HG03103 (cell line): Measurements from ENCODE around the gene CXADR.
"Not testable (repeated sequence)": the region's sequence is repeated elsewhere in the genome, so short reads cannot be mapped to it uniquely, and the experiment has no call there.

ENCODE experiments used
- ATAC-seq: cut with Tn5 transposase; IDR thresholded peaks from one replicate; pipeline ENCODE4 v1.9.1; 2021; ENCODE audit warnings: low read depth; ENCODE audit not compliant: unreplicated experiment

The CXADR gene

DNA sequence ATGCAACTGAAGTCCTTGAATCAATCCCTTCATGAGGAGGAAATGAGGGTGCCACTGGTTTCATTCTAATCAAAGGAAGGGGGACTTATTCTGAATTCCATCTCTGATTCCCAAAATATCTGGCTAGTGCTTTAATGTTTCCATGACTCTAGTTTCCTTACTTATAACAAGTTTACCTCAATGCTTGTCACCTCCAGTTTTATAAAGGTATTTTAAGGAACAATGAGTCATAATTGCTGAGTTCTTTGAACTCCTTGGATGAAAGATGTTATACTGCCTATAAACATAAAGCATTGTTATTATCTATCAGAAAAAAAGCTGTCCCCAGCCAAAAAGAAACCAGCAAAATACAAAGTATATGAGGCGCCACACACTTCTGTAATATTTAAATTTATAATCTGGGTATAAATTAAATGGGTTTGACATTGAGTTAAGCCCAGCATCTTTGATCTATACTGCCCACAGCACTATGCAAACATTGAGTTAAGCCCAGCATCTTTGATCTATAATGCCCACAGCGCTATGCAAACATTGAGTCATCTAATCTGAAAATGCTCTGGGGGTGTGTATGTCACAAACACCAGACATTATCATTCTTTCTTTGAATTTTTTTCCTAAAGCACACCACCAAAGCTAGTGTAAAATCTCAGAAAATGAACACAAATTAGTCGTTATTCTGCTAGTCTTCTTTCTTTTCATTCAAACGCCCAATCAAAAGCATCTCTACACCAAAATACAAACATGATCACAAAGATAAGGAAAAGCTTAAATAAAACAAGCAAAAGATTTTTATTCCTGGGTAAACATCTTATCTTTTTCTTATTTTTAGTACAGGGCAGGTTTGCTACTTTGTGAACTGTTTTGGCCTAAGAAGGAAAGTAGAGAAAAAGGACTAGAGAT is 11.5 kb upstream of the CXADR start:
- ATAC-seq, result no peak

DNA sequence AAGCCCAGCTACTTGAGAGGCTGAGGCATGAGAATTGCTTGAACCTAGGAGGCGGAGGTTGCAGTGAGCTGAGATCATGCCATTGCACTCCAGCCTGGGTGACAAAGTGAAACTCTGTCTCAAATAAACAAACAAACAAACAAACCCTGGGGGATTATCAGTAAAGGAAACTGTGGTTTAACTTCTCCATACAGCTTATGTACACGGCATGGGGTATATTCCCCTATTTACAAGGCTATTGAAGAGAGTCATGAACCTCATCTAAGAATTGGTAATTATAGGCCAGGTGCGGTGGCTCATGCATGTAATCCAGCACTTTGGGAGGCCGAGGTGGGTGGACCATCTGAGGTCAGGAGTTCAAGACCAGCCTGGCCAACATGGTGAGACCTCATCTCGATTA is 9.9 kb upstream of the CXADR start:
- ATAC-seq, result not testable (repeated sequence)

DNA sequence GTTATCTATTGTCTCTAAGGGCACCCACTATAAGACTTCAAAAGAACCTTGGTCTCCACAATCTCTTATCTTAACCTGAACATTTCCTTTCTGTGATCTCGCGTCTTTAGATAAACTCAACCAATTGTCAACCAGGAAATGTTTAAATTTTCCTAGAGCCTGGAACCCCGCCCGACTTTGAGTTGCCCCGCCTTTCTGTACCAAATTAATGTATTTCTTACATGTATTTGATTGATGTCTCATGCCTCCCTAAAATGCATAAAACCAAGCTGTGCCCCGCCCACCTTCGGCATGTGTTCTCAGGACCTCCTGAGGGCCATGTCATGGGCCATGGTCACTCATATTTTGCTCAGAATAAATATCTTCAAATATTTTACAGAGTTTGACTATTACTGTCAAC is 5.9 kb upstream of the CXADR start:
- no peak for ATAC-seq

DNA sequence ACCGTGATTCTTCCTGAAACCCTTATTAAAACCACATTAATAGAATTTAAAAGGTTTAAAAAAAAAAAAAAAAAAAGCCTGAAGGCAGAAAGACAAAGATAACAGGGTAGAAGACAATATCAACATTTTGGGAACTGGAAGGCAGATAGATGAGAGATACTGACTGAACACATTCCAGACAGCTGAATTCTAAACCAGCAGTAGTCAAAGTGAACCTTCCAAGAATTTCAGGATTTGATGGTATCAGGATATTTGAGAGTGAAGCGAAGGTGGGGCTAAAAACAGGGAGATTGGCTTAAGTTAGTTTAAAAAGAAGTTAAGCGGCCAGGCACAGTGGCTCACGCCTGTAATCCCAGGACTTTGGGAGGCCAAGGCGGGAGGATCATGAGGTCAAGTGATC is 5.3 kb upstream of the CXADR start:
- ATAC-seq, result no peak

DNA sequence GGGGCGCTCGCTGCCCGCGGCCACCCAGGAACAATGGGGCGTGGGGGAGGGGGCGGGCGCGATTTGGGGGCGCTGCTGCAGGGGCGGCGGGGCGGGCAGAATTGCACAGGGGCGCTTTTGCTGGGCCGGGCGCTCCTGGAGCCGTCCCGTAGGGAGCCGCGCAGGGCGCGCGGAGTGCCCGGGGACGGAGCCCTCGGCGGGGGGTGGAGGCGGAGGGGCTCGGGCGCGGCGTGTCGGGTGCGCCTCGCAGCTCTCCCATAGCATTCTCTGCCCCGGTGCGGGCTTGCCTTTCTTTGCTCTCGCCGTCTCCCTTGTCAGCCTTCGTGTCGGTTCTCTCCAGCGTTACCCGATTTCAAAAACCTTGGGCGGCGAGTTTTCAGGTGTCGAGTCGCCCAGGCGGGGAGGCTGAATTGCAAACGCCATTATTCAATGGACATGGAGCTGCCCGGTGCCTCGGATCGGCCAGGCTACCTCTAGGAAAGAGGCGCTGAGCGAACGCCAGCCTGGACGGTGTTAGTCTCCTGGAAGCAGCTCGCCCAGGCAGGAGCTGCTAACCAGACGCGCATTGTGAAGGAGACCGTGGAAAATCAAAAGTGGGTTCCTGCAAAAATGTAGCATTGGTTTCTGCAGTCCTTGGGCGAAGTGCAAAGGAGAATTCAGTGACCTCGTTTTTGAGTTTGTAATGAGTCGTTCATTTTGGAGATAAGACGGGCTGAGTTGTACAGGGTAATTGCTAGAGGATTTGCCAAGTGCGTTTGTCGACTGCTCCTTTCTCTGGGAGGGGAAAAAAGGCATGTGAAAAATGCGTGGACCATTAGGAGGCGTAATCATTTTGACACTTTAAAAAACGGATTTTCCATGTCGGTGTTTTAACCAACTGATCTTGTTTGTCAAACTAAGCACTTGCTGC is 626 bp downstream of the CXADR start:
- ATAC-seq, result peak; percentile 25

GRCh38 chr21:17514124-17514845 is 1.4 kb downstream of the CXADR start:
- ATAC-seq, result no peak

DNA sequence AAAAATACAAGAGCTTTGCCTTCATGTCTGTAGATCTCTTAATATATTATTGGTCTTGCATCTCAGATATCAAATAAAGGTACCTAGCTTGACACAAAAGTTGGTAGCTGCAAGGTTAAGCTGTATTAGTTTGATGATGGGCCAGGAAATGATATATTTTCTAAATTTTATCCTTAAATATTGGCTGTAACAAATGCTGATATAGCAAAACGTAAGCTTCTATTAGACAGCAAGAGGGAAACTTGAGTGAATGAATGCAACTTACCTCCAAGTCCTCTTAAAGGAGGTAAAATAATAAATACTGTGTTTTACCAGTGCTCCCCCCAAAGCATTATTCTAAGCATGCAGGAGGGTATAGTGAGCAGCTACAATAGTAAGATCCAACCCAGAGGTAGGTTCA is 4.2 kb downstream of the CXADR start:
- not testable (repeated sequence) for ATAC-seq

GRCh38 chr21:17519208-17519738 is 6.4 kb downstream of the CXADR start:
- no peak for ATAC-seq

- no peak for ATAC-seq
Observed at GRCh38 chr21:17519965-17520609, 7.2 kb downstream of the CXADR start.

GRCh38 chr21:17523007-17523451 is 10.2 kb downstream of the CXADR start:
- no peak for ATAC-seq

DNA sequence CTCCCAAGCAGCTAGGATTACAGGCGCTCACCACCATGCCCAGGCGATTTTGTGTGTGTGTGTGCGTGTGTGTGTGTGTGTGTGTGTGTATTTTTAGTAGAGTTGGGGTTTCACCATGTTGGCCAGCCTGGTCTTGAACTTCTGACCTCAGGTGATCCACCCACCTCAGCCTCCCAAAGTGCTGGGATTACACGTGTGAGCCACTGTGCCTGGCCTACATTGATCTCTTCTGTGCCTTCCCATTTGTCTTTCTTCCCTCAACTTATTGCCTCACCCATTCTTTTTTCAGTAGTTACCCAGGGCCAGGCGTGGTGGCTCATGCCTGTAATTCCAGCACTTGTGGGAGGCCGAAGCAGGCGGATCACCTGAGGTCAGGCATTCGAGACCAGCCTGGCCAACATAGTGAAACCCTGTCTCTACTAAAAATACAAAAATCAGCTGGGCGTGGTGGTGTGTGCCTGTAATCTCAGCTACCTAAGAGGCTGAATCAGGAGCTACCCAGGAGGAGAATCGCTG is 11.2 kb downstream of the CXADR start:
- ATAC-seq, result not testable (repeated sequence)

DNA sequence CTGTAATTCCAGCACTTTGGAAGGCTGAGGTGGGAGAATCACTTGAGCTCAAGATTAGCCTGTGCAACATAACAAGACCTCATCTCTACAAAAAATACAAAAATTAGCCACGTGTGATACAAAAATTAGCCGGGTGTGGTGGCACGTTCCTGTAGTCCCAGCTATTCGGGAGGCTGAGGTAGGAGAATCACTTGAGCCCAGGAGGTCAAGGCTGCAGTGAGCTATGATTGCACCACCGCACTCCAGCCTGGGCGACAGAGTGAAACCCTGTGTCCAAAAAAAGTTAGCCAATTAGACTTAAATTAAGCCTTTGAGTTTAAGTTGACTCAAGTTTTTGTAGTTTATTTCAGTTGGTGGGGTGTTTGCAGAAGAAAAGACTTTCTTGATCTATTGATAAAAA is 11.8 kb downstream of the CXADR start:
- ATAC-seq, result no peak

- ATAC-seq, result no peak
Observed at GRCh38 chr21:17526776-17527175, 13.9 kb downstream of the CXADR start.

GRCh38 chr21:17527240-17527639 is 14.4 kb downstream of the CXADR start:
- no peak for ATAC-seq

DNA sequence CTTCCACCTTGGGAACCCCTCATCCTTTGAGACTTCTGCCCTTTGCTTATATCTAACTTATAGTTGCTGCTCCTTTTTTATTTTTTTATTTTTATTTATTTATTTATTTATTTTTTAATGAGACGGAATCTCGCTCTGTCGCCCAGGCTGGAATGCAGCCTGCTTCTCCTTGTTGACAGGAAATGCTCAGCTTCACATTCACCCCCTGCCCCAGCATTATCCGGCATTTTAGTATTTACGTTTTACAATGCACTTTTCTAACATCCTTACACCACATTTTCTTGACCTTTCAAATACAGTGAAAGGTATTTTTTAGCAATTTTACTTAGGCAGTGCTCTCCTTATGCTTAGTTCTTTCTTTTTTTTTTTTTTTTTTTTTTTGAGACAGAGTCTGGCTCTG is 14.9 kb downstream of the CXADR start:
- ATAC-seq, result no peak

- no peak for ATAC-seq
Observed at GRCh38 chr21:17529648-17530047, 16.8 kb downstream of the CXADR start.

DNA sequence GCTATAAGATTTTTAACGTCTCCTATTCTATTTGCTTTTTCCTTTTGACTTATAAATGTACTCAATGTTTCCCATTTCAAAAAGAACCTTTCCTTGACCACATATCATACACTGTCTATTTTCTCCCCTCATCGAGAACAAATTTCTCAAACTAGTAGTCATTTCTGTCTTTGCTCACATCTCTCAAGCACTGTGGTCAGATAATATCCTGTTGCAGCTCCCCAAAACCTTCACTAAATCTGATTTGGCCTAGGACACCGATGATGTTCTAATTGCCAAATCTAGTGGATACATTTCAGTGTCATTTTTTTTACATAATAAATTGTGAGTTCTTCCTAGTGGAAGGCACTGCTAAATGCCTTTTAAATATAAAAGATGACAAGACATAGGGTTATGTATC is 19.4 kb downstream of the CXADR start:
- no peak for ATAC-seq

DNA sequence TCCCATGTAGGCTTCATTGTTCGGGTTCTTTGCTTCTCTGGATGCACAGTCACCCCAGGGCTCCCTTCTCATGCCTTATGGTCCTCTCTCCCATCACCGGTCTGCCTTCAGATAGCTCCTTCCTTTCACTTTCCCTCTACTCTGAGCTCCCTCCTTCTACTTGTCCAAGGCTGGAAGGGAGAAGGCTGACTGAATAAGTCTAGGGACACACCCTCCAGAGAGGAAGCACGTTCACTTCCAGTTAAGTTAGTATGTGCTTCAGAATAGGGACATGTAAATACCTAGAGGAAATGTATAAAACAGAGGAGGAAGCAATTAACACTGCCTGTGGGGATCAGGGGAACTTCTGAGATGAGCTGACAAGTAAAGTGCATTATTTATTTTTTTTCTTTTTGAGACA is 23.5 kb downstream of the CXADR start:
- ATAC-seq, result no peak

DNA sequence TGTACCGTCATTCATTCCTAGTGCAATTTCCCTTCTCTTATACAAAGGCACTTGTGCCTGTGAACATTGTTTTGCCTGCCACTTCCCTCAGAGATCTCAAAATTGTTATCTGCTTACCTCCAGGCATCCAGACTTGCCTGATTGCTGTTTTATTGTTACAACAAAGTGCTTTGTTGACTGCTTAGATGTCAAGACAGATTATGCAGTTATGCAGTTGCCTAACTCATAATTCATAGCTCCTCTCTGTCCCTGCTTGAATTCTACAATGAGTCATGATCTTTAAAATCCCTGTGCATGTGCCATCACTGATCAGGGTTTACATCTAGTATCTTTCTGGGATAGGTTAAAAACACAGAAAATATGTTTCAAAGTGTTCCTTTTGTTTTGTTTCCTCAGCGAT is 24.5 kb downstream of the CXADR start:
- no peak for ATAC-seq

GRCh38 chr21:17538576-17538975 is 25.7 kb downstream of the CXADR start:
- no peak for ATAC-seq
